ENCODE measurements around the gene HDDC3. TPM values are rescaled to one million over a fixed set of nuclear protein-coding genes. Genes with fewer than 3 reads are reported as not detected.
"Not testable (repeated sequence)": the region's sequence is repeated elsewhere in the genome, so short reads cannot be mapped to it uniquely, and the experiment has no call there.

HDDC3 gene
- total and polyA plus RNA-seq, 9 donors: 10.0 to 13.5 (median 11.6) TPM

DNA sequence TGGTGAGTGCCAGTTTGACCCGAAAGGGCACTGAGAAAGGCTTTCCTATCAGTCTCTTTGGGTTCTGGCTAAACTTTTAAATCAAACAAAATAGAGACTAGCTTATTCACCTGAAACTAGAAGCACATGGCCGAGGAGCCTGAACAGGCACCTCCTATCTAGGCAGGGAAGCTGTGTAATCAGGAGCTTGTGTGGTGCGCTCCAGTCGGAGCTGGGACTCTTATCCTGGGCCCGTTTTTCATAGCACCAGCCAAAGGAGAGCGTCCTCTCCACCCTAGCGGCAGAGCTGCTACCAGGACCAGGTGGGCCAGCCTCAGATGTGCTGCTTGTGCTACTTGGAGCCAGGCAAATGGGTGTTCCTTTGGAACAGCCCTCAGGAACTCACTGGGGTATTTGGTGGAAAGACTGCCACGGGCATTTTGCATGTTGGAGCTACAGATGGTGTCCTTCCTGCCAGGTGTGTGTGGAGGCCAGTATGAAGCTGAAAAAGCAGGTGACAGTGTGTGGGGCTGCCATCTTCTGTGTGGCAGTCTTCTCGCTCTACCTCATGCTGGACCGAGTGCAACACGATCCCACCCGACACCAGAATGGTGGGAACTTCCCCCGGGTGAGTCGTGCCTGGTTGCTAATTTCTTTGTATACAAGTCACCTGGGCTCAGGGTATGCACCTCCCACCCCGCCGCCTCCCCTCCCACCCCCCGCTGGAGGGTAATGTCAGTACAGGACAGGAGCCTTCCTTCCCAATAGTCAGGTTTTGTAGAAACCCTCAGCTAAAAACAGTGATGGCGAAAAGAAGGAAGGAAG, 28.4 kb downstream of the HDDC3 start:
- Histone ChIP-seq H3K4me3 (ENCODE audit: low read length) (peak overlapping the region; percentile 63), H3K27me3 (ENCODE audit: control insufficient read depth, insufficient read depth, low read length) (no peaks in the 10 kb centered on the region), H3K36me3 (ENCODE audit: control insufficient read depth, insufficient read depth, low read length) (peaks cover 40% of the 10 kb centered on the region), H3K27ac (ENCODE audit: low read length) (peak overlapping the region; percentile 78), H3K9me3 (replicated peaks; ENCODE audit: control insufficient read depth, low read depth, low read length) (no peaks in the 10 kb centered on the region), H3K4me1 (ENCODE audit: control insufficient read depth, insufficient read depth, low read length) (peaks cover 15% of the 10 kb centered on the region)
- no peak for DNase-seq
- 42% methylated on average over 9 of the region's 18 CpGs for WGBS (ENCODE audit: insufficient coverage)

DNA sequence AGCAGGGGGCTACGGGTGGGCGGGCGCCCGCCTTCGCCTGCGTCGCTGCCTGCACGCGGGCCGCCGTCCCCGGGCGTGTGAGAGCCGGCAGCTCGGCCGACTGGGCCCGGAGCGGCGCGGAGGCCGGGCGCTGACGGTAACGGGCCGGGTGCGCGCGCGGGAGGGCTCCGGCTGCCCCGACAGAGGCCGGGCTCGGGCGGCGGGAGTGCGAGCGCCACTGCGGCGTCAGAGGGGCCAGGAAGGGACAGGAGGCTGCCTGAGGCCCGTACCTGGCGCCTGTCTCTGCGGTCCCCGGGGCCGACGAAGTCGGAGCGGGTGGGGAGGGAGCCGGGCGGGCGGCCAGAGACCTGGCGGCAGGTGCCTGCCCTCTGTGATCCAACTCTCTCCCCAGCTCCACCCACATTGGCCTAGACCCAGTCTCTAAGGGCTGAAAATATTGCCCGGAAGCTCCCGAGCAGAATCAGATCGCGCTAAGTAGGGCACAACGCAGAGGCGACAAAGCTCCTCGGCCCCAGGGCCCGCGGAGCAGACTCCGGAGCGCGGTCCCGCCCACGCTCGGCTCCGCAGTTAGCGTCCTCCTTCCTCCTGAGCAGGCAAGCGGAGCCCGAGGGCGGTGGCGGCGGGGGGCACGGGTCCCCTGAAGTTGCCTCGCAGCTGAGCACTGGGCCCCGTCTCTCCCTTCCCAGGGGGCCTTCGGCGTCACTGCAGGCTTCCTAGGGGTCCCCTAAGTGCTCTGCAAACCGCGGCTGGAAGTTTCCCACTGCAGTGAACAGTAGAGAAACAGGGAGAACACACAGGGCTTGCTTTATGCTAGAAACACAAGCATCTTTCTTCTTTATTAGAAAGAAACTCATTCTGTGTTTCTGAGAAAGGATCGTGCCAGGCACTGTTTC, 29.3 kb downstream of the HDDC3 start, which contains the start of gene MAN2A2:
Gene MAN2A2 (plus strand): TSS at position 463 of the 893 bp plus-strand sequence. CDS start 906 bp downstream, outside the sequence.
- WGBS (ENCODE audit: insufficient coverage): under 1% methylated on average over 76 of the region's 81 CpGs
- peak within 1 kb of the TSS; percentile 94 for H3K27ac ChIP-seq (ENCODE audit: low read length)
- no peaks in the 10 kb centered on the region for H3K27me3 ChIP-seq (ENCODE audit: control insufficient read depth, insufficient read depth, low read length)
- peaks cover 15% of the 10 kb centered on the region for H3K4me1 ChIP-seq (ENCODE audit: control insufficient read depth, insufficient read depth, low read length)
- H3K9me3 ChIP-seq (replicated peaks; ENCODE audit: control insufficient read depth, low read depth, low read length): no peaks in the 10 kb centered on the region
- H3K36me3 ChIP-seq (ENCODE audit: control insufficient read depth, insufficient read depth, low read length): peaks cover 34% of the 10 kb centered on the region
- H3K4me3 ChIP-seq (ENCODE audit: low read length): peak within 1 kb of the TSS; percentile 77
- peak; percentile 73 for DNase-seq

DNA sequence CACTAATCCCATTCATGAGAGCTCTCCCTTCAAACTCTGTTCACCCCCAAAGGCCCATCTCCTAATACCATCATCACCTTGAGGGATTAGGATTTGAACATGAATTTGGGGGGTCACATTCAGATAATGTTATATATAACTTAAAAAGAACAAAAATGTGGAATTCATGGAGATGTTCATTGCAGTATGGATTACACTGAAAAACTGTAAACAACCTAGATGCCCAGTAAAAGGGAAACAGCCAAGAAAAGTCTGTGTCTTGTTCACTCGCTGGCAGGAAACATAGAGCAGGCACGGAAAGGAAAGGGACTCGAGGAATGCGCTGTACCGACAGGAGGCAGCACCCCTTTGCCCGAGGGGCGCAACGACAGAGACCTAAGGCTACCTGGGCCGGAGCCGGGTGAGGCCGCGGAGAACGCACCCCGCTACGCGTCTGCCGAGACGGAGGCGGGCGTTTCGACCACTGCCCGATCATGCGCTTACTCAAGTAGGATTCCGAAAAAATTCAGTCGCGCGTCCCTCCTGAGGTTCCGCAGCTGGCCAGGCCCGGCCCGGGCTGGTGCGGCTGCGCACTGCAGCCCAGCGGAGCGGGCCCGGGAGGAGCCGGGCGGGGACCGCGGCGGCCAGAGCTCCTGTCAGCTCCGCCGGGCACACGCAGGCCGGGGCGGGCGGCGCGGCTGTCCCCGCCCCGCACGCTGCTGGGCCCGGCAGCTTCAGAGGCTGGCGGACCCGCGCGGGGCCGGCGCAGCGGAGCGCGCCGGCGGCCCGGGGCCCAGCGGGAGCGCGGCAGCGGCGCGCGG, 30.1 kb downstream of the HDDC3 start:
- WGBS (ENCODE audit: insufficient coverage): under 1% methylated on average over 71 of the region's 71 CpGs

GRCh38 chr15:90901175-90902039, 30.9 kb downstream of the HDDC3 start:
- WGBS (ENCODE audit: insufficient coverage): 80% methylated on average over 2 of the region's 14 CpGs

More for the DNA sequence above, 30.1 kb downstream of the HDDC3 start:
- Histone ChIP-seq H3K27me3 (ENCODE audit: control insufficient read depth, insufficient read depth, low read length) (no peaks in the 10 kb centered on the region), H3K4me1 (ENCODE audit: control insufficient read depth, insufficient read depth, low read length) (peaks cover 15% of the 10 kb centered on the region), H3K27ac (ENCODE audit: low read length) (peak overlapping the region; percentile 94), H3K36me3 (ENCODE audit: control insufficient read depth, insufficient read depth, low read length) (peaks cover 26% of the 10 kb centered on the region), H3K4me3 (ENCODE audit: low read length) (peak overlapping the region; percentile 77), H3K9me3 (replicated peaks; ENCODE audit: control insufficient read depth, low read depth, low read length) (no peaks in the 10 kb centered on the region)
- DNase-seq: peak; percentile 91

GRCh38 chr15:90897131-90897655, 35.2 kb downstream of the HDDC3 start:
- H3K4me1 ChIP-seq (ENCODE audit: control insufficient read depth, insufficient read depth, low read length); DNase-seq; H3K27me3 ChIP-seq (ENCODE audit: control insufficient read depth, insufficient read depth, low read length); H3K4me3 ChIP-seq (ENCODE audit: low read length); H3K9me3 ChIP-seq (replicated peaks; ENCODE audit: control insufficient read depth, low read depth, low read length); H3K27ac ChIP-seq (ENCODE audit: low read length): not testable (repeated sequence)
- 84% methylated on average over 4 of the region's 14 CpGs for WGBS (ENCODE audit: insufficient coverage)
- H3K36me3 ChIP-seq (ENCODE audit: control insufficient read depth, insufficient read depth, low read length): peaks cover 33% of the 10 kb centered on the region

More at GRCh38 chr15:90901175-90902039, 30.9 kb downstream of the HDDC3 start:
- peak; percentile 33 for DNase-seq
- Histone ChIP-seq H3K4me1 (ENCODE audit: control insufficient read depth, insufficient read depth, low read length) (peaks cover 15% of the 10 kb centered on the region), H3K27me3 (ENCODE audit: control insufficient read depth, insufficient read depth, low read length) (no peaks in the 10 kb centered on the region), H3K9me3 (replicated peaks; ENCODE audit: control insufficient read depth, low read depth, low read length) (no peaks in the 10 kb centered on the region), H3K4me3 (ENCODE audit: low read length) (no peak overlapping the region), H3K36me3 (ENCODE audit: control insufficient read depth, insufficient read depth, low read length) (peaks cover 18% of the 10 kb centered on the region), H3K27ac (ENCODE audit: low read length) (no peak overlapping the region)

DNA sequence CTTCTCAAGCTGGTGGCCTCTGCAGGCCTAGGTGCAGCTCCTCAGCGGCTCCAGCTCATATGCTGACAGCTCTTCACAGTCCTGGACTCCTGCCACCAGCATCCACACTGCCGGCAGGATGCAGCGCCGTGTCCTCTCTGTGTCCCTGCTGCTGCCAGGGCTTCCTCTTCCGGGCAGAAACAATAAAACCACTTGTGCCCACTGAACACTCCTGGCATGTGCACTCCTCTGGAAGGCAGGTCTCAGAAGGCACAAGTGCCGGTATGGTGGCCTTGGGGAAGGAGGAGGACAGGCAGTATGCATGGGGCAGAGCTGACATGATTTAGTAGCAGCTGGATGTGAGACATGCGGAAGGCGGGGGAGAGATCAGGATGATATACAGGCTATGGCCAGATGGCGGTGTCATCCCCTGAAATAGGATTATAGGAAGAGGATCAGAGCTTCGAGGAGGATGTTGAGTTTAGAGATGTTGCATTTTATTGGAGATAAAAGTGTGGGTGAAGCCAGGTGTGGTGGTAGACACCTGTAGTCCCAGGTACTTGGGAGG, 36.7 kb downstream of the HDDC3 start:
- H3K4me1 ChIP-seq (ENCODE audit: control insufficient read depth, insufficient read depth, low read length): no peaks in the 10 kb centered on the region
- peak; percentile 27 for DNase-seq
- 54% methylated on average over 9 of the region's 10 CpGs for WGBS (ENCODE audit: insufficient coverage)
- H3K27me3 ChIP-seq (ENCODE audit: control insufficient read depth, insufficient read depth, low read length): no peaks in the 10 kb centered on the region
- H3K4me3 ChIP-seq (ENCODE audit: low read length): no peak overlapping the region
- H3K36me3 ChIP-seq (ENCODE audit: control insufficient read depth, insufficient read depth, low read length): peaks cover 48% of the 10 kb centered on the region
- H3K27ac ChIP-seq (ENCODE audit: low read length): no peak overlapping the region
- H3K9me3 ChIP-seq (replicated peaks; ENCODE audit: control insufficient read depth, low read depth, low read length): no peaks in the 10 kb centered on the region

- 84% methylated on average over 26 of the region's 33 CpGs for WGBS (ENCODE audit: insufficient coverage)
- no peak overlapping the region for H3K4me3 ChIP-seq (ENCODE audit: low read length)
- no peak overlapping the region for H3K27ac ChIP-seq (ENCODE audit: low read length)
- no peak for DNase-seq
- H3K9me3 ChIP-seq (replicated peaks; ENCODE audit: control insufficient read depth, low read depth, low read length): no peaks in the 10 kb centered on the region
- peaks cover 61% of the 10 kb centered on the region for H3K36me3 ChIP-seq (ENCODE audit: control insufficient read depth, insufficient read depth, low read length)
- no peaks in the 10 kb centered on the region for H3K27me3 ChIP-seq (ENCODE audit: control insufficient read depth, insufficient read depth, low read length)
- H3K4me1 ChIP-seq (ENCODE audit: control insufficient read depth, insufficient read depth, low read length): no peaks in the 10 kb centered on the region
Measured at GRCh38 chr15:90893175-90894090, 38.9 kb downstream of the HDDC3 start.

DNA sequence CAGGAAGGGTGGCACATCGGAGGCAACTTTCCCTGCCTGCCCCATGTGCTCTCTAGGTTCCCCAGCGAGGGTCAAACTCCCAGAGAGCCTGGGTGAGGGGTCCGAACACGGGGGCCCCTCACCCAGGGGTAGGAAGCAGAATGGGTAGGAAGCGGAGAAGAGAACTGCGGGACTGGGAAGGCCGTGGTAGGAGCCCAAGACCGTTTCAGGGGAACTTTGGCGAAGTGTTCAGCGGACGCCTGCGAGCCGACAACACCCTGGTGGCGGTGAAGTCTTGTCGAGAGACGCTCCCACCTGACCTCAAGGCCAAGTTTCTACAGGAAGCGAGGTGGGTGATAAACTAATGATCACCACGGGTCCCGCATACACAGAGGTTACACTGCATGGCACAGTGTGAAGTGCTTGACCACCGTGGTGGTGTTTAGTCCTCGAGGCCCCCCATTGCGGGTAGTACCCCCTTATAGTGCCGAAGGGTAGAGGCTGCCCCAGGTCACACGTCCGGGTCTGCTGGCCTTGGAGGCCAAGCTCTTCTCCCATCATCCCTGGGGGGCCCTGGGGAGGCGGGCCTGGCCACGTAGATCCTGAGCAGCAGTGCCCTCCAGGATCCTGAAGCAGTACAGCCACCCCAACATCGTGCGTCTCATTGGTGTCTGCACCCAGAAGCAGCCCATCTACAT, 39.7 kb downstream of the HDDC3 start:
- DNase-seq: no peak
- Histone ChIP-seq H3K27ac (ENCODE audit: low read length) (no peak overlapping the region), H3K4me3 (ENCODE audit: low read length) (no peak overlapping the region), H3K36me3 (ENCODE audit: control insufficient read depth, insufficient read depth, low read length) (peaks cover 67% of the 10 kb centered on the region), H3K27me3 (ENCODE audit: control insufficient read depth, insufficient read depth, low read length) (no peaks in the 10 kb centered on the region), H3K9me3 (replicated peaks; ENCODE audit: control insufficient read depth, low read depth, low read length) (no peaks in the 10 kb centered on the region), H3K4me1 (ENCODE audit: control insufficient read depth, insufficient read depth, low read length) (no peaks in the 10 kb centered on the region)
- 95% methylated on average over 27 of the region's 29 CpGs for WGBS (ENCODE audit: insufficient coverage)

Measured in muscle of leg (tissue), 11 donors.